Calu3 (cell line): ENCODE results near the gene CIB2. TPM values are rescaled to one million over a fixed set of nuclear protein-coding genes. Genes with fewer than 3 reads are reported as not detected.
A peak's percentile ranks its signal among the peaks of the same experiment; 100 is the strongest.

Source experiments
- BruUV-seq: library from RNA; stranded (reverse); fragments of 400-500 nt; replicated peaks from 2 replicates; lab custom pipeline; 2021; lab: Mats Ljungman, UMichigan
- CTCF ChIA-PET: fragments of 300-600 bp; sonication (Branson Sonifier 250); formaldehyde crosslinking; loops from one replicate; lab custom pipeline; 2022; ENCODE audit warnings: antibody characterized with exemption; lab: Charles Lee
- DNase-seq: peaks from one replicate; pipeline ENCODE4 v3.0.0; 2022
- H3K27ac Mint-ChIP-seq: one replicate; pipeline ENCODE4 v1.8.0; 2022; ENCODE audit warnings: mixed read lengths; ENCODE audit not compliant: unreplicated experiment
- H3K27me3 Mint-ChIP-seq: one replicate; pipeline ENCODE4 v1.8.0; 2022; ENCODE audit warnings: mixed read lengths; ENCODE audit not compliant: unreplicated experiment
- H3K36me3 Mint-ChIP-seq: one replicate; pipeline ENCODE4 v1.8.0; 2022; ENCODE audit warnings: mild to moderate bottlenecking, moderate library complexity, mixed read lengths; ENCODE audit not compliant: insufficient read depth, unreplicated experiment
- H3K4me1 Mint-ChIP-seq: one replicate; pipeline ENCODE4 v1.8.0; 2022; ENCODE audit warnings: mild to moderate bottlenecking, low read depth, mixed read lengths; ENCODE audit not compliant: unreplicated experiment
- H3K4me3 Mint-ChIP-seq: one replicate; pipeline ENCODE4 v1.8.0; 2022; ENCODE audit warnings: mild to moderate bottlenecking, low read depth, moderate library complexity, mixed read lengths; ENCODE audit not compliant: unreplicated experiment
- H3K9me3 Mint-ChIP-seq: one replicate; pipeline ENCODE4 v1.8.0; 2022; ENCODE audit warnings: low read depth, mixed read lengths; ENCODE audit not compliant: unreplicated experiment
- intact Hi-C: fragments of 100-400 bp; cut with micrococcal nuclease; formaldehyde crosslinking; loops from one replicate; pipeline ENCODE4 v1.10.0; 2022; ENCODE audit not compliant: unreplicated experiment
- total RNA-seq: library from RNA; stranded (reverse); gene quantifications from 2 replicates; pipeline ENCODE4 v1.2.3, GENCODE V29; 2022
- TF ChIP-seq, protein P1 (sequence below): fragments of 200-600 bp; IDR thresholded peaks from one replicate; pipeline ENCODE4 v1.8.0; 2022; ENCODE audit warnings: antibody characterized with exemption; ENCODE audit not compliant: unreplicated experiment

CIB2 gene
- total RNA-seq, 1 experiment from 2014 or later = 15.7 TPM

DNA sequence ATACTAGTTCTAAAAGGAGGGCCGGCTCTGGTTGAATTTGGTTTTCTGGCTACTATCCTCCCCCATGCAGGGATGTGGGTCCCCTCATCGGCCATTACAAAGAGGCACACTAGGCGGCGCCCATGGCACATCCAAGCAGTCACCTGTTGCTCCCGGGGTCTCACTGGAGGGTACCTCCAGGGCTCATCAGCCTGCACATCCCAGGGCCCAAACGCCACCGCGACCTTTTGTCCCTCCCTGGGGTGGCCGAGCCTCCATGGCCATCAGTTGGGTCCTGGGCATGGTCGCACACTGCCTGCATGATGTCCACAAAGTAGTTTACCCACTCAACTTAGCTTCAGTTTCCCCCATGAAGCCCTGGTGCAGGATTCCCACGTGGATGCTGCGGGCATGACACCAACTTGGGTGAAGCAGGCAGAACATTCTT, 46.2 kb upstream of the CIB2 start:
- Mint-ChIP-seq H3K9me3 (no peaks in the 10 kb centered on the region), H3K36me3 (no peaks in the 10 kb centered on the region), H3K27me3 (no peaks in the 10 kb centered on the region), H3K4me1 (no peaks in the 10 kb centered on the region), H3K27ac (no peak overlapping the region), H3K4me3 (no peak overlapping the region)
- peak; percentile 72 for DNase-seq
- CTCF ChIA-PET = interaction anchor here (0.6 to 3.0 kb wide), 5 partner anchors 18 to 64 kb away, joined by 3 to 18 read pairs (median 5); partner anchors contain the start of genes CIB2 and IDH3A
- TF ChIP-seq, protein P1, sequence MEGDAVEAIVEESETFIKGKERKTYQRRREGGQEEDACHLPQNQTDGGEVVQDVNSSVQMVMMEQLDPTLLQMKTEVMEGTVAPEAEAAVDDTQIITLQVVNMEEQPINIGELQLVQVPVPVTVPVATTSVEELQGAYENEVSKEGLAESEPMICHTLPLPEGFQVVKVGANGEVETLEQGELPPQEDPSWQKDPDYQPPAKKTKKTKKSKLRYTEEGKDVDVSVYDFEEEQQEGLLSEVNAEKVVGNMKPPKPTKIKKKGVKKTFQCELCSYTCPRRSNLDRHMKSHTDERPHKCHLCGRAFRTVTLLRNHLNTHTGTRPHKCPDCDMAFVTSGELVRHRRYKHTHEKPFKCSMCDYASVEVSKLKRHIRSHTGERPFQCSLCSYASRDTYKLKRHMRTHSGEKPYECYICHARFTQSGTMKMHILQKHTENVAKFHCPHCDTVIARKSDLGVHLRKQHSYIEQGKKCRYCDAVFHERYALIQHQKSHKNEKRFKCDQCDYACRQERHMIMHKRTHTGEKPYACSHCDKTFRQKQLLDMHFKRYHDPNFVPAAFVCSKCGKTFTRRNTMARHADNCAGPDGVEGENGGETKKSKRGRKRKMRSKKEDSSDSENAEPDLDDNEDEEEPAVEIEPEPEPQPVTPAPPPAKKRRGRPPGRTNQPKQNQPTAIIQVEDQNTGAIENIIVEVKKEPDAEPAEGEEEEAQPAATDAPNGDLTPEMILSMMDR = peak; percentile 93
- no TSS peak for BruUV-seq
- intact Hi-C loops = loop anchor here (1.0 to 5.0 kb wide), 2 partner anchors 45 to 64 kb away; partner anchors contain the start of gene CIB2

DNA sequence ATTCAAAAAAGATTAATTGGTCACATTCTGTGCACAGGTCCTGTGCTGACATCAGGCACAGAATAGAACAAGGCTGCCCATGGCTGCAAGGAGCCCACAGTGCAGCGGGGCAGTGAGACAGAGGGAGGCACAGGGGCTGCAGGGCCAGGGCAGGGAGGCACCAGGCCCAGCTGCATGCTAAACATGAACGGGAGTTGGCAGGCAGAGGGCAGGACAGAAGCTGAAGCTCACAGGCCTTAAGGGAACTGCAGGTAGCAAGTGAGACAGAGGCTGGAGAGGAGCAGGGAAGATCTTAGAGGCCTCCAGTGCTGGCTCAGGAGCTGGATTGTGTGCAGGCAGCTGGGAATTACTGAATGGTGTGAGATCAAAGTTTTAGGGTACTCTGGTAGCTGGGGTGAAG, 44.1 kb upstream of the CIB2 start:
- TF ChIP-seq, protein P1 = no peak
- Mint-ChIP-seq H3K27ac (no peak overlapping the region), H3K27me3 (no peaks in the 10 kb centered on the region), H3K36me3 (no peaks in the 10 kb centered on the region), H3K4me1 (no peaks in the 10 kb centered on the region), H3K4me3 (no peak overlapping the region), H3K9me3 (no peaks in the 10 kb centered on the region)
- CTCF ChIA-PET = interaction anchor here (0.6 to 2.2 kb wide), 2 partner anchors 21 to 62 kb away, joined by 4 to 6 read pairs; no protein-coding TSS in a partner anchor
- BruUV-seq = no TSS peak
- intact Hi-C loops = loop anchor here (5.0 kb wide), 1 partner anchor 43 kb away; the partner anchor contains the start of gene CIB2
- no peak for DNase-seq

DNA sequence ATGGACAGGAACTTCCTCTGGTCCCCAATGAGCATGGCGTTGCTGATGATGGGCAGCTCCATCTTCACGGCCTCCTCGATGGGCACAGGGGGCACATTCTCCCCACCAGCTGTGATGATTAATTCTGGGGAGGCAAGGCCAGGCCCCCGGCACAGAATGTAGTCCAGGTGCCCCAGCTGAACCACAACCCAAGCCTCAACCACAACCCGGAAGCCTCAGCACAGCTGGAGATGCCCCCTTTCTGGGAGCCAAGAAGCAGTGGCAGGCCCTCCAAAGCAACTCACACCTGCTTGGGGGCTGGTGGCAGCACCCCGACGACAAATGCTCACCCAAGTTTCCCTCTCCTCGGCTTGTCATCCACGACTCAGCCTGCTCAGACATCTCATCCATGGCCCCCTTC, 43.2 kb upstream of the CIB2 start:
- no peak for DNase-seq
- intact Hi-C loops = no loop called here
- Mint-ChIP-seq H3K27me3 (no peaks in the 10 kb centered on the region), H3K4me1 (no peaks in the 10 kb centered on the region), H3K36me3 (no peaks in the 10 kb centered on the region), H3K27ac (no peak overlapping the region), H3K9me3 (no peaks in the 10 kb centered on the region), H3K4me3 (no peak overlapping the region)
- TF ChIP-seq, protein P1 = no peak
- no TSS peak for BruUV-seq
- CTCF ChIA-PET = no interaction called here

DNA sequence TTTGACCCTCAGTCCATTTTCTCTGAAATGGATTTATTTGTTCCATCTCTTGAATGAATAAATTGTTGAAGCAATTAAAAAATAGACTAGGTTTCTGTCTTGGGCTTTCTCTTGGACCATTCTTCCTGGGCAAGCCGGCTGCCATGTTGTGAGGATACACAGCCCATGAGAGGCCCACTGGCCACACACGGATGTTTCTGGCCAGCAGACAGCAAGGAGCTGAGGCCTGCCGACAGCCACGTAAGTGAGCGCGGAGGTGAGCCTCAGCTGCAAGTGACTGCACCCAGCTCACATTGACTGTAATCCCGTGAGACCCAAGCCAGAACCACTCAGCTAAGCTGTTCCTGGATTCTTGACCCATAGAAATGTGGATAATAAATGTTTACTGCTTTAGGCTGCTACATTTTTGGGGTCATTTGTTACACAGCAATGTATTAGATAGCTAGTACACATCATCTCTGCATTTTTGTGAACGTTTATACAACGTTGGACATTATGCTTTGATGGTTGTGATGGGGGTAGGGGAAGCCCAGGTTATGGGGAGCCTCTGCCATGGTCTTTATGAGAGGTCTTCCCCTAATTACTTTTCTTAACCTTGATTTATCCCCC, 40.7 kb upstream of the CIB2 start:
- no TSS peak for BruUV-seq
- Mint-ChIP-seq H3K36me3 (peaks cover 7% of the 10 kb centered on the region), H3K27ac (no peak overlapping the region), H3K4me1 (no peaks in the 10 kb centered on the region), H3K27me3 (no peaks in the 10 kb centered on the region), H3K4me3 (no peak overlapping the region), H3K9me3 (no peaks in the 10 kb centered on the region)
- DNase-seq = no peak
- CTCF ChIA-PET = interaction anchor here (0.6 to 1.0 kb wide), 2 partner anchors 64 to 549 kb away, joined by 3 read pairs; no protein-coding TSS in a partner anchor
- TF ChIP-seq, protein P1 = no peak
- intact Hi-C loops = no loop called here
